IPS-NIHi11 (cell line): ENCODE results near the gene ALDH1L2.
A peak's percentile ranks its signal among the peaks of the same experiment; 100 is the strongest.

Experiments
- DNase-seq: peaks from one replicate; pipeline ENCODE4 v3.0.0; 2012; ENCODE audit warnings: mixed read lengths, low spot score

The ALDH1L2 gene

DNA sequence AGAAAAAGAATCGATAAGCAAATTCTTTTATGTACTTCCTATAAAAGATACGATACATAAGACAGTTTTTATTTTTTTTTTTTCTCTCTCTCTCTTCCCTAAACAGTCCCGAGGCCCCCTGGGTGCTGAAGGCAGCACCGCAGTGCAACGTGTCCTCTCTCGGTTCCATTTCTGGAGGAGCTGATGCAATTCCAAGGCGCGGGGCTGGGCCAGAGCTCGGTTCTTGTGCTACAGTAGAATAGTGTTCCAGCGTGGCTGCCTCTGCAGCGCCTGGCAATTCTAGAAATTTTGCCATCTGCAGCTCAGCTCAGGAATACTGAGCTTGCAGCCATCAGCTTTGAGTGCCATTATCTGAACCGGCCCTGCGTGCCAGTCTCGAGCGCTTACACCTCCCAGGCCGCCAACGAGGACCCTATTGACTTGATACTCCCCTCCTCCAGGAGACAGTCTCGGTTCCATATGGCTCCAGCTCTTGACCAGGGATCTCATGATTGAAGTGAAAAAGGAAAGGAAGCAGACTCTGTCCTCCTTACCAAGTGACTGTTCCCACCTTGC, 630 bp downstream of the ALDH1L2 start:
- no peak for DNase-seq

DNA sequence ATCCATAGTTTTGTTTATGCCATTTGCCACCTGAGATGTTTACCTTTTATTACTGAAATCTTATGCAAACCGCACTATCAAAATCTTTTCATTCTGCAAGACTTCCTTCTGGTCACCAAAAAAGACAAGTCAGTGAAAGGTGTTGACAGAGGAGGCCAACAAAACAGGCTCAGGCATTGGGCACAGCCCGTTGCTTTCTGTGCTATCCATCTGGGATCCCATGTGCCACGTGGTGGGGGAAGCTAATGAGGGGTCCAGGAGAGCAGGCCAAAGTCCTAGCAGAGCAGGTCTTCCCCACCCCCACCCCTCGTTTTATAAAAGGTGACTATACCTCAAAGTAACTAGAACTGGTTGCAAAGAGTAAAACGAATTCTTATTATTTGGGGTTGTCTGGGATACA, 1.2 kb downstream of the ALDH1L2 start:
- DNase-seq = no peak

DNA sequence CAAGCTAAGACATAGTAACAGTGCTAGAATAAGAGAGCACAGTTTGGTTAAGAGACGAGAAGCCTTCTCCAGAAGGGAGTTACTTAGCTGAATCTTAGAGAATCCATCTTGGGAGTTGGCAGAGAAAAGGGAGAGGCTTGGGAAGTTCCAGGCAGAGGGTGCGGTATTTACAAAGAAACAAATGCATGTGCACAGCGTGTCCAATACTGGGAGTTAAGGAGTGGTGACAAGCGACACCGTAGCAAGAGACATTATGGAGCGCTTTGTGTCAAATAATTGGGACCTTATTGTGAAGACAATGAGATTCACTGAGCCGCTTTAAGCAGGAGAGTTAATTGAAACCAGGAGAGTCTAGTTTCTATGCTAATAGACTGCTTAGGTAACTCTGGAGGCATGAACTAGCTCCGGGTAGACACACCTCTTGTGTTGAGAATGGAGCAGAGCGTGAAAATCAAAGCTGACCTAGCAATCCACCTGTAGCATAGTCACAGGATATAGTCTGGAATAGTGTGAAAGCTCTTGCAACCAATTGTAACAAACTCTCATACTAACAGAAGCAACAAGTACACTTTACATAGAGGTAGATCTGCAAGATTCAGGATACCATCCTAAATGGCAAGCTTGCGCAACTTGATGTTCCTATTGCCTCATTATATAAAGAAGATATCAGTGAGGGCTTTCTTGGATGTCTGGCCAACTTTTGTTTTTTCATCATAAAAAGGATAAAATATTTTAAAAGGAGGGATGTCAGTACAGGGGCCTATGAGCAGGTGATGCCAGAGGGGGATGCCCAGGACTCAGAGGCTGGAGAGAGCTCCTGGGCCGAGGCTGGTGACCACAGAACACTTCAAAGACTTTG, 5.3 kb downstream of the ALDH1L2 start:
- no peak for DNase-seq

DNA sequence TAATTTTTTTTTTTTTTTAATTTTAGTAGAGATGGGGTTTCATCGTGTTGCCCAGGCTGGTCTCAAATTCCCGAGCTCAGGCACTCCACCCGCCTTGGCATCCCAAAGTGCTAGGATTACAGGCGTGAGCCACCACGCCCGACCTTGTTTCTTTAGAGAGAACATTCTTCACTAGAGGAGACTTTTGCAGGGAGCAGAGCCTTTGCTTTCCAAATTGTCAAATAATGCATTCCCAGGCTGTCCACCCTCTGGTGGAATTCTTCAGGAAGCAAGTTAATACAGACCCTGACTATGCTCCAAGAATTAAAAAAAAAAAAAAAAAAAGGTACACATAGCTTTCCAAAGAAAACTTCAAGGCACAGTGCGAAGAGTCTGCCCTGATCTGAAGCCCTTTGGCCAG, 6.8 kb downstream of the ALDH1L2 start:
- no peak for DNase-seq

DNA sequence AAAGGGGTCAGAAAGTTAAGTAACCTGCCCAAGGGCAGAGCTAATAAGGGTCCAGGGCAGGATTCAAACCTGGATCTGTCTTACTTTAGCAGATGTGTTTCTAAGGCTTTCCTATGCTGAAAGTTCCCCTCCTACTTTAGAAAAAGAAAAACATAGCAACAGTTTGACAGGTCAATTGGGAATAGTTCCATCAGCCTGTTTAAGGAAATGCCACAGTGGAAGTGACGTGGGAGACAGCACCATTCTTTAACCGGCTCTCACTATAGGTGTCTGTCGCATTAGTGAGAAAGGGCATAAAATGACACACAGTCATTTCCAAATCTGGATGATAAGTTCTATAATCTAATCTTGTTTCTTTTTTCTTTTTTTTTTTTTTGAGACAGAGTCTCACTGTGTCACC, 7.3 kb downstream of the ALDH1L2 start:
- DNase-seq = no peak

DNA sequence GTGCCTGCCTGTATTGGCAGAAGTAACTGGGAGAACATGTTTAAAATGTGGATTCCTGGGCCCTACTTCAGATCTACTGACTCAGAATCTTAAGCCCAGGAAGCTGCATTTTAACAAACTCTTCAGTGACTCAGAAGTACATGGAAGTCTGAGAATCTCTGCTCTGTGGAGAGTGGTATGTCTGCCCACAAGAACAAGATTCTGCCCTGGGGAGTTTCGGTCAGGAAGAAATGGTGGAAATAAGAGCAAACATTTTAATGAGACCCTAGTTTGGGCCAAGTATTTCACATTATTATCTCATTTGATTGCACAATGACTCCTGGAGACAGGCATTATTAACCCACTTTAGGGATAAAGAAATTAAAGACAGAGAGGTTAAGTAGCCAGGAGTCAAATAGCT, 8.2 kb downstream of the ALDH1L2 start:
- no peak for DNase-seq

DNA sequence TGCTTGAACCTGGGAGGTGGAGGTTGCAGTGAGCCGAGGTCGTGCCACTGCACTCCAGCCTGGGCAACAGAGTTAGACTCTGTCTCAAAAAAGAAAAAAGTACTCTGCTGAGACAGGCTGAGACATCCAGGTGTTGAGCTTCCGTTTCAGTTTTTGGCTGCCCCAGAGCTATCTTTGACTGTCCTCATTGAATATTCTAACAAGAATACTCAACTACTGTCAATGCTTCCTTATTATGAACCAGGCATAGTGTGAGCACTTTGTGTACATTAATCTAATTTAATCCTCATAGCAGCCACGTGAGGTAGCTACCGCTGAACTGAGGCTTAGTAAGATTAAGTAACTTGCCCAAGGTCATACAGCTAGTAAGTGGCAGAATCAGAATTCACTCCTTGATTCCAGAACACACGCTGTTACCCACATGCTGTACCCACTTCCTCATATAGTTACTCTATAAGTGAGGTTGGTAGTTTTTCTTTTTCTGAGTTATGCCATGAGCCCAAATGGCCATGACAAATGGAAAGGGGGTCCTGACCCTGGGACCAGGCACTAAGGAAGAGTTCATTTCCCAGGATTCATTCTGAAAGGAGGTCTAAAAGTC, 11.3 kb downstream of the ALDH1L2 start:
- no peak for DNase-seq

DNA sequence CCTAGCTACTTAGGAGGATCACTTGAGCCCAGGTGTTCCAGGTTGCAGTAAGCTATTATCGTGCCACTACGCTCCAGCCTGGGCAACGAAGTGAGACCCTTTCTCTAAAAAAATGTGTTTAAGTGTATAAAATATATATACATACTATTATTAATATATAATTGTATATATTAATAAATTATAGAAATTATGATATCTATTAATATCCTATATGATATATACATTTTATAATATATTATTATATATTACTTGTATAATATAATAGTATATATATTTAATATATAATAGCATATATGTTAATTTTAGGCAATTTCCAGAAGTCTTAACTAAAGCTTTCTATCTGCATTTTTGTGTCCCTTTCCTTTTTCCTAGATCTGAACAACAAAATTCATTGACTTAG, 12.3 kb downstream of the ALDH1L2 start:
- DNase-seq = no peak

DNA sequence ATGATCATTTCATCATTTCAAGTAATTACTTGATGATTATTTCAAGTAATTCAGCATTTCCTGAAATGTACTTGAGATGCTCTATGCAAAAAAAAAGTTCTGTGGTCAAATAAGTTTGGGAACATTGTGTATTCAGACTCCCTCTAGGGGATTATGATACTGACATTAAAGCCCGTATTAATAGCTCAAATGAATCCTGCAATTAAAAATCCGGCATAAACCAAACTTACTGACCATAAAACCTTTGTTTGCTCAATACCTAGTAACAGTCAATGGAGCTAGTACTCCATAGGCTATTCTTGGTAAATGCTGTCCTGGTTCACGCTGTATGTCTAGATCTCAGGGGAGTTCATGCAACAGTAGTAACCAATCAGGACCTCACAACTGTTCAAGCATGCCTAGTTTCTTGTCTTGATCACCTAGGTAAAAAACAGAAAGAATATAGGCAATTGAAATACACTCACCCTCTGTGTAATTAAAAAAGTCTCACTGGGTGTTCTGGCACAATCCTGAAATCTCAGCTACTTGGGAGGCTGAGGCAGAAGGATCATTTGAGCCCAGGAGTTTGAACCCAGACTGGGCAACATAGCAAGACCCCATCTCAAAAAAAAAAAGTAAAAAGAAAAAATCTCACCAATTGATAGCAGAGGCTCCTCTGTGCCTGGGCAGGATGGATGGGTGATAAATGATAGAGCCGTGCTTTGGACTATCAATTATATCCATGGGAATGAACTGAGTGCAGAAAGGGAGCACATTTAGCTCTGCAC, 14.1 kb downstream of the ALDH1L2 start:
- DNase-seq = no peak

DNA sequence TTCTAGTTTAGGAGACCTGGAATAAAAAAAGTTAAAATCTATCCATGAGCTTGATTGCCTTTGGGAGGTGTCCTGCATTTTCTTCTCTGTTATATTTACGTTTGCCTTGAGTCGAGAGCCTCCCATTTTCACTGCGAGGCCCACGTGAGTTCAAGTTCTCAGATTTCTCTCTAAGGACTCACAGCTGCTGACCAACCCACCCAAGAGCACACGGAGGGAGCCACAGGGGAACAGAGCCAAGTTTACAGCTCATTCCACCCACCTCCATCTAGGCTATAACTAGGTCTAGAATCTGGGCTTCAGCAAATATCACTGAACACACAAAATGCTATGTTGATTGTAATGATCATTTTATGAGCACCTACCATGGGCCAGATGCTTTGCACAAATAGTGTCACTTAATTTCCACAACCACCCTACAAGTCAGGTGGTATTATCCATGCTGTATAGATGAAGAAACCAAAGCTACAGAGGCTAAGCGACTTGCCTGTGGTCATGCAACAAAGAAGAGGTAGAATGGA, 16.7 kb downstream of the ALDH1L2 start:
- no peak for DNase-seq

DNA sequence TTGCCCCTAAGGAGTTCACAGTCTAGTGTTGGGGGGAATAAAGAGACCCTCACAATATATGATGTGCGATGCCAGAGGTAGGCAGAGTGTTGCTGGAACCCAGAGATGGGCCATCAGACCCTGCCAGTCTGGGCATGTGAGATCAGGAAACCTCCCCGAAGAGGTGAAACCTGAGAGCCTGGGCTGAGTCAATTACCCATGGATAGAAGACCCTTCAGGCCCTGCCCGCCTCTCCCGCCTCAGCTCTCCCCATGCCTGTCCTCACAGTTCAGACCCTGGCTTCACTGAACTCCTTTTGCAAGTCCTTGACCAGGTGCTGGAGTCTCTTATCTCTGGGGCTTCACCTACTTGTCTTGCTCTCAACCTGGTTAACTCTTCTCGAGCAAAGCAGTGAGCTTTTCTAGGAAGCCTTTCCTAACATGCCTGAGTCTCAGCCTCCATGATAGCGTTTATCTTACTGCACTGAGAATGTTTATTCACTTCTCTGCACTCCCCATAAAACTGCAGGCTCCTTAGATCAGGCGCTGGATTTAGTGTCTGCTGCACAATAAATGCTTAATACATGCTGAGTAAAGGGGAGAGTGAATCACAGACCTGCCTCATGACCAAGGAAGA, 19.6 kb downstream of the ALDH1L2 start:
- peak; percentile 24 for DNase-seq

DNA sequence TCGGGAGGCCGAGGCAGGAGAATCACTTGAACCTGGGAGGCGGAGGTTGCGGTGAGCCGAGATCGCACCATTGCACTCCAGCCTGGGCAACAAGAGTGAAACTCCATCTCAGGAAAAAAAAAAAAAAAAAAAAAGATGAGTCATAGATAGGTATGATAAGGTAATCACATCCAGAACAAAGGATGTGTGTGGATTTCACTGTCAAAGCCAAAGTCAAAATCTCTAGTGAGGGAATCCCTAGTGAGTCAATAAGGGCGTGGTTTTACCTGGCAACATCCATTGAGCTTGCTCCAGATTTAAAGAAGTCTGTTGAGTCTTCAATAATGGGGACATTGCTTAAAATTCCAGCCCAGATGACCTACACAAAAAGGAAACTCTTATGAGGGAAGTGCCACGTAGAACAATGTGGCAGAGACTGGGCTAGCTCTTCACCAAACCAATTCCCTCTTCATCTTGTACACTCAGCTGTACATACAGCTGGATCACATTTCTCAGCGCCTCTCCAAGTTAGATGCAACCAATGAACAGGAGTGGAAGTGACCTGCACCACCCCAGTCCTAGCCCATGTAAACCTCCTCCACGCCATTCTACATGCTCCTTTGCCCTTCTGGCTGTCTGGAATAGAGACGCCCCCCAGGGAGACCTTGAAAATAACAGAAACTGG, 23.4 kb downstream of the ALDH1L2 start:
- DNase-seq = no peak

DNA sequence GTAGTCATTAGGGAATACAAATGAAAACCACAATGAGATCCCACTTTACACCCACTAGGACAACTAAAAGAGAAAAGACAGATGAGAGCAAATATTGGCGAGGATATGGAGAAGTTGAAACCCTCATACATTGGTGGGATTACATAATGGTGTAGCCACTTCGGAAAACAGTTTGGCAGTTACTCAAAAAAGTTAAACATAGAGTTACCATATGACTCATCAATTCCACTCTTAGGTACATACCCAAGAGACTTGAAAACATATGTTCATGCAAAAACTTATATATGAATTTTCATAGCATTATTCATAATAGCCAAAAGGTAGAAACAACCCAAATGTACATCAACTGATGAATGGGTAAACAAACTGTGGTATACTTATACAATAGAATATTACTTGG, 27.1 kb downstream of the ALDH1L2 start:
- no peak for DNase-seq

DNA sequence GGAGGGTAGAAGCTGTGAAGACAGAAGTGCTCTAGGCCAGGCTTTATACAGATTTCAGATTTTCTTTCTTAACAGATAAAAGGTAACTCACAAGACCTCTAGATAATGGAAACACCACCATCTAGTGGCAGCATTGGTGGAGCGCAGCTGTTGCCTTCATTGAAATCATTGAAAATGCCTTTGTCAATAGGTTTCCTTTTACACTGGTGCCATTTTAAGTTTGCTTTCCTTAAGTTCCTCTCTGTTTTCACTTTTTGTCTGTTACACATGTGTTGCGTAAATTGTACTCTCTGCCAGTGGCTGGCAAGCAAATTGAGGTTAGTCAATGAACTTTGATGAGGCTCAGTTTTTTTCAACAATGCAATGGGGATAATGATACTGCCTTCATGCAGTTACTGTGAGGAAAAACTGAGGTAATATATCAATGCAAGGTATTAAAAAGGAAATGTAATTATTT, 31.1 kb downstream of the ALDH1L2 start:
- peak; percentile 52 for DNase-seq

DNA sequence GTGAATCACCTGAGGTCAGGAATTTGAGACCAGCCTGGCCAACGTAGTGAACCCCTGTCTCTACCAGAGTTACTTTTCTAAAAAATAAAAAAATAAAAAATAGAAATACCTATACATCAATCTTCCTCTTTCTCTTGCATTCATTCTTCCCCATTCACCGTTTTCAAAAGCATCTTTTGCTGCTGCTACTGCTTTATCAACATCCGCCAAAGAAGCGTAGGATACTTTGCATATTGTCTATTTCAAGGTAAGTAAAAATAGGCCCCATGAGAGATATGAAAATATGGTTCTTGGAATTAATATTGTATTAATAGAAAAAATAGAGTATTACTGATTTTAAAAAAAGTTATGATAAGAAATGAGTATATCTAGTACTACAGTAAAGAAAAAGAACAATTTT, 32.3 kb downstream of the ALDH1L2 start:
- no peak for DNase-seq

DNA sequence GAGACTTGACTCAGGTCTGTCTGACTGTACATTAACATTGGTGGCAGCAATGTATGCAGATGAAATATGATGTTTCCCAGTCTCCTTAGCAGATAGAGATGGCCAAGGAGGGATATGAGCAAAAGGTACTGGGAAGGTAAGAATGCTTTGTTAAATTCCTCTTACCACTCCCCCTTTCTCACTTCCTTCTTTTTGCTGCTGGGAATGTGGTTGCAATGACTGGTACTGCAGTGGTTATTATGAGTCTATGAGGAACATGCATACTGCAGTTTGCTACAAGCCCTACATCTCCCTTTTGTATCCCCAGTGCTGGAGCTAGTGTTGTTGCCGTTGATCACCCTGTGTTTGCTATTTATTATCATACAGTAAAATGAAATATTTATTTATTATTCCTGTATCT, 35.9 kb downstream of the ALDH1L2 start:
- DNase-seq = no peak

DNA sequence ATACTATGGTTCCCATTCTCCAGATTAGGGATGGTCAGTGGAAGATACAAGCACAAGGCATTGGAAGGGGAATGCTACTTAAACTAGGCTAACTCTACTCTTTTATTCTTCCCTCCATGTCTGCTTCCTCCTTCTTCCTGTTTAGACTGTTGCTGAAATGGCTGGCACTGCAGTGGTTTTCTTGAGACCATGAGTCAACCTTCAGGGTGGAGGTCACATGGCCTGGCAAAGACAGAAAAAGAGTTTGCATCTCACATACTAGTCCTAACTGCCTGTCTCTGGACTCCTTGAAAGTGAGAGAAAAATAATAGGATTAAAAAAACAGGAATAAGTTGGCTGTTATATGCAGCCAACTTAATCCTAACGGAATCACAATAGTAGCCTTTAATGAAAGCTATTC, 37.0 kb downstream of the ALDH1L2 start:
- no peak for DNase-seq

DNA sequence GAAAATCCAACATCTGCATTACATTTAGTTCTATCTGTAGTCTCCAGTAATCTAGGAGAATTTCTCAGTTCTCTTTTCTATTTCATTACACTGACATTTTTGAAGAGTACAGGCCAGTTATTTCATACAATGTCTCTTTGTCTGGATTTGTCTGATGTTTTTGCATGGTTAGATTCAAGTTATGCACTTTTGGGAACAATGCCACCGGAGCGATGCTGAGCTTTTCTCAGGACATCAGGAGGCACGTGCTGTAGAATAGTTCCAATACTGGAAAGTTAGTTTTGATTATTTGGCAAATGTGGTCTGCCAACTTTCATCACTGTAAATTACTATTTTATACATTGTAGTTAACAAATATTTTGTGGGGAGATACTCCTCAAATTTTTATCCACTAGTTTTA, 43.1 kb downstream of the ALDH1L2 start:
- no peak for DNase-seq

DNA sequence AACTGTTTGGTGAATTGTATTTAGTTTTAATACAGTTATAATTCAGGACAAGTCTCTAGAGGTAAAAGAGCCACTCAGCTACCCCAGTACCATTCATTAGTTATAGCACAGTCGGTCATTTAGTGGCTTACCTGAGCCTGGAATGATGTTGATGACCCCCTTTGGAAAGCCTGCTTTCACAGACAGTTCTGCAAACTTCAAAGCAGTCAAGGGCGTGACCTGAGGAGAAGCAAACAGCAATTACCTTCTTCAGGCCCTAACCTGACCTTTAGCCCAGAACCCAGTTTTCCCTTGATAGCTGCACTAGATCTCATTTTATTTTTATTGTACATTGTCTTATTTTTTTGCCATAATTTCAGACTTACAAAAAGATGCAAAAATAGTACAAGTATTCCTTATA, 43.8 kb downstream of the ALDH1L2 start:
- no peak for DNase-seq

DNA sequence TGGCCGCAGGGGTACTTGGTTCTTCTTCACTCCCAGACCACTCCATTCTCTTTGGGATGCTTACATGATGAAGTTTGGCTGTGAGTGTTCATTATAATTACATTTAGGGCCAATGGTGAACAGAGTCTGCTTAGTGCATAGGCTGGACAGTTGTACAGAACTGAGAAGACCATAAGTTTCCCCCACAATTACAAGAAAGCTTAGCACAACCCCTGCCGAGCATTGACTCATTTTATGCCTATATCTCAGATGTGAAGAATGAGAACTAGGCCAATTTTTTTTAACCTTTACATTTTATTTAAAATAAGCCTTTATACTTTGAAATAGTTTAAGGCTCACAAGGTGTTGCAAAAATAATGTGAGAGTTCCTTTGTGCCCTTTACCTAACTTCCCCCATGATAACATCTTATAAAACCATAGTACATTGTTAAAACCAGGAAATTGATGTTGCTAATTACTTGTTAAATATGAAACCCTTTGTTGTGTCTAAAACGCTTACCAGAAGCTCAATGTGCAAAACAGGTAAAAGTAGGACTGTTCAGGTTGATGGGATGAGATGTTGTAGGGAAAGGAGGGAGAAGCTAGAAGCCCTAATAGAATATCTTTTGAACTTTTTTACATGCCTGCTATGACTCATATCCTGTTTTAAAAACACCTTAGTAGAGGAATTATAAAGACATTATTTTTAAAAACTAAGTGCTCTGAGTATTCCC, 47.2 kb downstream of the ALDH1L2 start:
- no peak for DNase-seq

DNA sequence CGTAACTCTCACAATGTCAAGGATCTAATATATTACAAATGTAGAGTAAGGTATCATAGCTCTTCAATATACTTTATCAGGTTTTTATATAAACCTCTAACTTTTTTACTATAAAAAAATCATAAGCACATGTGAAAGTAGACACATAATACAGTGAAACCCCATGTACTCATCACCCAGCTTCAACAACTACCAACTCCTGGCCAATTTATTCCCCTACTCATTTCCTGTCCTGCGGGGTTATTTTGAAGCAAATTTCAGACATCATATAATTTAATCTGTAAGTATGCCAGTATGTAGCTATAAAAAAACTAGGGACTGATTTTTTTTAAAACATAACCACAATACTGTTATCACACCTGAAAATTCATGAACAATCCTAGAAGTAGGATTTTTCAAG, 50.4 kb downstream of the ALDH1L2 start:
- DNase-seq = no peak
